ENCODE results near the gene IFT20. TPM values are rescaled to one million over a fixed set of nuclear protein-coding genes. Genes with fewer than 3 reads are reported as not detected.

IFT20 gene
- total and polyA plus RNA-seq, 2 donors (not counting 1 experiment from before 2014, with no cell fraction given): 51.4 to 53.7 TPM

DNA sequence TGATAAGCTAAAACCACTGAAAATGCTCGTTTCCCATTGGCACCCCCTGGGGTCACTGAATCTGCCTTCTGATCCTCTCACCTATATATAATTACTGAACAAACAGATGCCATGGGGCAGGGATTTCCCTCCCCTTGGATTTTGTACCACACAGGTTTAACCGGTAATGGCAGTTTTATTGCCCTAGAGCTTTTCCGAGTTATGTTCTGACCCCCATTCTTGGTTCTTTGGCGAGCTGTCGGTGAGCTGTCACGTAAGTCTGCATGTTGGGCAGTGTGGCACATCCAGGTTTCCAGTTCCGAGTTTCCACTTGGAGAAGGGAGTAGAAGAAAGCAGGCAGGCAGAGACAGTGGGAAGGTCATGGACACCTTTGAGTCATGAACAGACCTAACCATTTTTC is 9.2 kb downstream of the IFT20 start:
- no peaks in the 10 kb centered on the region for H4K20me1 ChIP-seq (ENCODE audit: control insufficient read depth, extremely low read depth, insufficient read depth, low read length)
- H3K4me2 ChIP-seq (ENCODE audit: extremely low read depth, insufficient read depth, low read length): no peak overlapping the region
- H2AFZ ChIP-seq (ENCODE audit: low read length): no peak overlapping the region
- H3K27ac ChIP-seq (ENCODE audit: insufficient read depth, low read length): no peak overlapping the region
- no peaks in the 10 kb centered on the region for H3K27me3 ChIP-seq (ENCODE audit: control insufficient read depth, insufficient read depth, low read length)
- H3K9ac ChIP-seq (ENCODE audit: insufficient read depth, low read length): no peak overlapping the region
- H3K4me3 ChIP-seq (replicated peaks in 1 of 4; ENCODE audit: control extremely low read depth in 1 of 4, insufficient read depth in 1 of 4, low read depth in 3 of 4, low read length in 4 of 4): no peak overlapping the region
- DNase-seq (ENCODE audit: low read depth in 2 of 2): no peak
- H3K79me2 ChIP-seq (ENCODE audit: control insufficient read depth, insufficient read depth, low read length): peaks cover 3% of the 10 kb centered on the region
- peaks cover 7% of the 10 kb centered on the region for H3K36me3 ChIP-seq (ENCODE audit: control insufficient read depth, insufficient read depth, low read length)
- no peak for TF ChIP-seq EZH2 (IDR thresholded peaks at IDR 0.05; ENCODE audit: low read length, missing control alignments)
- TF ChIP-seq, protein P1, sequence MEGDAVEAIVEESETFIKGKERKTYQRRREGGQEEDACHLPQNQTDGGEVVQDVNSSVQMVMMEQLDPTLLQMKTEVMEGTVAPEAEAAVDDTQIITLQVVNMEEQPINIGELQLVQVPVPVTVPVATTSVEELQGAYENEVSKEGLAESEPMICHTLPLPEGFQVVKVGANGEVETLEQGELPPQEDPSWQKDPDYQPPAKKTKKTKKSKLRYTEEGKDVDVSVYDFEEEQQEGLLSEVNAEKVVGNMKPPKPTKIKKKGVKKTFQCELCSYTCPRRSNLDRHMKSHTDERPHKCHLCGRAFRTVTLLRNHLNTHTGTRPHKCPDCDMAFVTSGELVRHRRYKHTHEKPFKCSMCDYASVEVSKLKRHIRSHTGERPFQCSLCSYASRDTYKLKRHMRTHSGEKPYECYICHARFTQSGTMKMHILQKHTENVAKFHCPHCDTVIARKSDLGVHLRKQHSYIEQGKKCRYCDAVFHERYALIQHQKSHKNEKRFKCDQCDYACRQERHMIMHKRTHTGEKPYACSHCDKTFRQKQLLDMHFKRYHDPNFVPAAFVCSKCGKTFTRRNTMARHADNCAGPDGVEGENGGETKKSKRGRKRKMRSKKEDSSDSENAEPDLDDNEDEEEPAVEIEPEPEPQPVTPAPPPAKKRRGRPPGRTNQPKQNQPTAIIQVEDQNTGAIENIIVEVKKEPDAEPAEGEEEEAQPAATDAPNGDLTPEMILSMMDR (conservative IDR thresholded peaks at IDR 0.05 in 1 of 2, IDR thresholded peaks at IDR 0.05 in 1 of 2; ENCODE audit: low read depth in 1 of 2, low read length in 2 of 2): no peak
- peaks cover 3% of the 10 kb centered on the region for H3K4me1 ChIP-seq (ENCODE audit: control insufficient read depth, extremely low read depth, insufficient read depth, low read length)
- no peaks in the 10 kb centered on the region for H3K9me3 ChIP-seq (ENCODE audit: control insufficient read depth, insufficient read depth, low read depth, low read length)

DNA sequence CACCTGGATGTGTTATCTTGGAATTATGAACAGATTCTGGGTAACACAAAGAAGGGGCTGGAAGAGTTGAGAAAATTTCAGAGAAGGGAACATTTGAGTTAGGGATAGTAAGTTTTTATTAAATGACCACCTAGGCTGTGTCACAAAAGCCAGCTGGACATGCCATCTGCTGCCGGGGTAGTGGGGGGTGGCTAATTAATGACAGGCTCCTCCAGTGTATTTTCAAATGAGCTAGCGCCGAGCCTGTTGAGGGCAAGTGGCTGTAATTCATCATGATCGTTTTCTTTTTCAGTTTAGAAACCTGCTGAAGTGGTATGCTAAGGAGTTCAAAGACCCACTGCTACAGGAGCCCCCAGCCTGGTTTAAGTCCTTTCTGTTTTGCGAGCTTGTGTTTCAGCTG is 10.1 kb downstream of the IFT20 start:
- Histone ChIP-seq H3K79me2 (ENCODE audit: control insufficient read depth, insufficient read depth, low read length) (peaks cover 3% of the 10 kb centered on the region), H3K27ac (ENCODE audit: insufficient read depth, low read length) (no peak overlapping the region), H2AFZ (ENCODE audit: low read length) (no peak overlapping the region), H3K9ac (ENCODE audit: insufficient read depth, low read length) (no peak overlapping the region), H3K27me3 (ENCODE audit: control insufficient read depth, insufficient read depth, low read length) (no peaks in the 10 kb centered on the region), H3K4me1 (ENCODE audit: control insufficient read depth, extremely low read depth, insufficient read depth, low read length) (peaks cover 4% of the 10 kb centered on the region), H3K4me3 (replicated peaks in 1 of 4; ENCODE audit: control extremely low read depth in 1 of 4, insufficient read depth in 1 of 4, low read depth in 3 of 4, low read length in 4 of 4) (no peak overlapping the region), H3K9me3 (ENCODE audit: control insufficient read depth, insufficient read depth, low read depth, low read length) (no peaks in the 10 kb centered on the region), H3K4me2 (ENCODE audit: extremely low read depth, insufficient read depth, low read length) (no peak overlapping the region), H4K20me1 (ENCODE audit: control insufficient read depth, extremely low read depth, insufficient read depth, low read length) (no peaks in the 10 kb centered on the region), H3K36me3 (ENCODE audit: control insufficient read depth, insufficient read depth, low read length) (peaks cover 4% of the 10 kb centered on the region)
- TF ChIP-seq, protein P1 (conservative IDR thresholded peaks at IDR 0.05 in 1 of 2, IDR thresholded peaks at IDR 0.05 in 1 of 2; ENCODE audit: low read depth in 1 of 2, low read length in 2 of 2): no peak
- DNase-seq (ENCODE audit: low read depth in 2 of 2): no peak

DNA sequence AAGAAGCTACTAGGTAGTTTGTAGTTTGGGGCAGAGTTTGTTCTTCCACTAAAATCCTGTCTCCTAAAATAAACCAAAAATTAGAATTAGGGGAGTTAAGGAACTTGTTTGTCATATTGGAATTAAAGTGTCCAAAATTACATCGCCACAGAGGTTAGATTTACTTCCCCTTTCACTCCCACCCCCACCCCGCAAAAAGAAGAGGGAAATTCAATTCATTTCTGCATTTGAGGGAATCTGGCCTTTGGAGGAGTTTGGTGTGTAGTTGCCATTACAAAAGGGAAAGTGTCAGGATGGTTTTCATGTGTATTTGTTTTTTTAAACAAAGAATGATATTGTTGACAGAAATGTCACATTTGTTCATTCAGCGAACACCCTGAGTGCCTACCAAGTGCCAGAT is 10.5 kb downstream of the IFT20 start:
- Histone ChIP-seq H3K9ac (ENCODE audit: insufficient read depth, low read length) (no peak overlapping the region), H4K20me1 (ENCODE audit: control insufficient read depth, extremely low read depth, insufficient read depth, low read length) (no peaks in the 10 kb centered on the region), H3K9me3 (ENCODE audit: control insufficient read depth, insufficient read depth, low read depth, low read length) (no peaks in the 10 kb centered on the region), H3K4me1 (ENCODE audit: control insufficient read depth, extremely low read depth, insufficient read depth, low read length) (peaks cover 4% of the 10 kb centered on the region), H3K27ac (ENCODE audit: insufficient read depth, low read length) (no peak overlapping the region), H3K36me3 (ENCODE audit: control insufficient read depth, insufficient read depth, low read length) (peaks cover 4% of the 10 kb centered on the region), H3K27me3 (ENCODE audit: control insufficient read depth, insufficient read depth, low read length) (no peaks in the 10 kb centered on the region), H2AFZ (ENCODE audit: low read length) (no peak overlapping the region), H3K79me2 (ENCODE audit: control insufficient read depth, insufficient read depth, low read length) (peaks cover 3% of the 10 kb centered on the region), H3K4me2 (ENCODE audit: extremely low read depth, insufficient read depth, low read length) (no peak overlapping the region), H3K4me3 (replicated peaks in 1 of 4; ENCODE audit: control extremely low read depth in 1 of 4, insufficient read depth in 1 of 4, low read depth in 3 of 4, low read length in 4 of 4) (no peak overlapping the region)
- TF ChIP-seq EZH2 (IDR thresholded peaks at IDR 0.05; ENCODE audit: low read length, missing control alignments): no peak
- TF ChIP-seq, protein P1 (conservative IDR thresholded peaks at IDR 0.05 in 1 of 2, IDR thresholded peaks at IDR 0.05 in 1 of 2; ENCODE audit: low read depth in 1 of 2, low read length in 2 of 2): no peak
- no peak for DNase-seq (ENCODE audit: low read depth in 2 of 2)

Data from fibroblast of lung (primary cell).